Activated T-cell treated with anti-CD3 and anti-CD28 coated beads, Interleukin-2, amount 50 U/mL, for 1 hour (primary cell): Measurements from ENCODE around the gene NEK6.

Experiments used
- DNase-seq: peaks from one replicate; pipeline ENCODE4 v3.0.0-alpha.2; 2020

NEK6 gene

GRCh38 chr9:124386201-124386600 is 128.5 kb downstream of the NEK6 start:
- DNase-seq, result no peak

- DNase-seq, result no peak
Observed at GRCh38 chr9:124388275-124389048, 130.7 kb downstream of the NEK6 start.

GRCh38 chr9:124389146-124389939 is 131.6 kb downstream of the NEK6 start:
- no peak for DNase-seq

- no peak for DNase-seq
Observed at GRCh38 chr9:124390794-124391658, 133.3 kb downstream of the NEK6 start.

- DNase-seq, result no peak
Observed at GRCh38 chr9:124392254-124392870, 134.6 kb downstream of the NEK6 start.

- DNase-seq, result no peak
Observed at GRCh38 chr9:124392871-124393460, 135.2 kb downstream of the NEK6 start.

GRCh38 chr9:124394167-124394566 is 136.4 kb downstream of the NEK6 start:
- DNase-seq, result no peak

- DNase-seq, result no peak
Observed at GRCh38 chr9:124394596-124394995, 136.8 kb downstream of the NEK6 start.

- DNase-seq, result no peak
Observed at GRCh38 chr9:124395826-124396225, 138.1 kb downstream of the NEK6 start.

GRCh38 chr9:124398191-124398935 is 140.6 kb downstream of the NEK6 start:
- DNase-seq, result no peak

GRCh38 chr9:124399323-124399967 is 141.7 kb downstream of the NEK6 start:
- DNase-seq, result no peak

GRCh38 chr9:124399968-124400940 is 142.5 kb downstream of the NEK6 start:
- DNase-seq, result no peak
